C4-2B (cell line): ENCODE measurements around the gene NCKAP5L.
A peak's percentile ranks its signal among the peaks of the same experiment; 100 is the strongest.

Experiments
- H3K27ac ChIP-seq: fragments of 450-650 bp; 2 replicates; pipeline ENCODE4 v1.5.1; 2017
- CTCF ChIP-seq: fragments of 450-650 bp; conservative IDR thresholded peaks from 2 replicates; pipeline ENCODE4 v1.5.1; 2017; ENCODE audit warnings: mild to moderate bottlenecking
- ZFX ChIP-seq: fragments of 450-650 bp; IDR thresholded peaks from 2 replicates; pipeline ENCODE4 v1.6.1; 2017

The NCKAP5L gene

GRCh38 chr12:49868449-49868848 lies 40.2 kb upstream of the NCKAP5L start:
- no peak overlapping the region; the same call in 1 of the 2 replicates for H3K27ac ChIP-seq
- TF ChIP-seq ZFX (no peak), CTCF (no peak)

GRCh38 chr12:49867570-49868341 lies 39.5 kb upstream of the NCKAP5L start:
- TF ChIP-seq ZFX = no peak
- TF ChIP-seq CTCF = no peak
- no peak overlapping the region for H3K27ac ChIP-seq

- H3K27ac ChIP-seq = no peak overlapping the region
Measured at GRCh38 chr12:49866859-49867569, 38.8 kb upstream of the NCKAP5L start.

GRCh38 chr12:49865782-49866135 lies 37.5 kb upstream of the NCKAP5L start:
- H3K27ac ChIP-seq = no peak overlapping the region
- no peak for TF ChIP-seq CTCF
- no peak for TF ChIP-seq ZFX

More at GRCh38 chr12:49866859-49867569, 38.8 kb upstream of the NCKAP5L start:
- peak; percentile 96 for TF ChIP-seq CTCF
- TF ChIP-seq ZFX = no peak

GRCh38 chr12:49865109-49865781 lies 37.0 kb upstream of the NCKAP5L start:
- no peak overlapping the region for H3K27ac ChIP-seq
- TF ChIP-seq ZFX (no peak), CTCF (no peak)

GRCh38 chr12:49864798-49865090 lies 36.5 kb upstream of the NCKAP5L start:
- no peak overlapping the region for H3K27ac ChIP-seq
- TF ChIP-seq CTCF = no peak
